ENCODE results near the gene KIAA0040.
"Not testable (repeated sequence)": the region's sequence is repeated elsewhere in the genome, so short reads cannot be mapped to it uniquely, and the experiment has no call there.

Gene KIAA0040

DNA sequence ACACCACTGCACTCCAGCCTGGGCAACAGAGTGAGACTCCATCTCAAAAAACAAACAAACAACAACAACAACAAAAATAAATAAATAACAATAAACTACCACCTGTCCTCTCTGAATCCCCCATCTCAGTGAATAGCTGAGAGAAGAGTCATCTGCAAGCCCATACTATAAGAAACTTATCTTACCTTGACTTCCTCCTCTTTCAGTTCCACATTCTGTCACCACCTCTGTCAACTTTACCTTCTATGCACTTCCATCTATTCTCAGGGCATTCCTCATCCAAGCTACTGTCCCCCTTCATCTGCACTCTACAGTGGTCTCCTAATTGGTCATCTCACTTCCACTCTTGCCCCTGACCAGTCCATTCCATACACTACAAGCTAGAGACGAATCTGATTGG lies 58.1 kb downstream of the KIAA0040 start:
- DNase-seq (ENCODE audit: low read depth), result no peak

DNA sequence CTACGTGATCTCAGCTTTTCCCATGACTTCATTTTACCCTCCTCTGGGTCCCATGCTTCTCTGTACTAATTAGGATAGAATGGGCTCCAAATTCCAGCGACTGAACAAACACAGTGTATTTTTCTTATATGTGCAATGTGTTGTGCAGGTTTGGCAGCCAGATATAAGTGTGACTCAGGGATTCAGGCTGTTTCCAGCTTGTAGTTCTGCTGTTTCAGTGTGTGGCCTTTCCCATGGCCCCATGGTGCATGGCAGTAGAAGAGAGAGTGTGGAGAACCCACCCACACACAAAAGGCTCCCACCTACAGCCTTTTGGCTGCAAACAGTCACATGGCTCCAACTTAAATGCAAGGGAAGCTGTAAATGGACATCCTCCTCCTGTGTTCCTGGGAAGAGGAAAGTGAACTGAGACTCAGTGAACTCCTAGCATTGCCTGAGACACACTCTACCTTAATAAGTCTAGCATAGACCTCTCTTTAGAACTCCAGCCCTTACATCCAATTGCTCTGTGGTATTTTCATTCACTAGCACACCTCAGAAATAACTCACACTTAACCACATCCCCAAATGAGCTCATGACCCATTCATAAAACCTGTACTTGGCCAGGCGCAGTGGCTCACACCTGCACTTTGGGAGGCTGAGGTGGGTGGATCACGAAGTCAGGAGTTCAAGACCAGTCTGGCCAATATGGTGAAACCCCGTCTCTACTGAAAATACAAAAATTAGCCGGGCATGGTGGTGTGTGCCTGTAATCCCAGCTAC lies 58.7 kb downstream of the KIAA0040 start:
- DNase-seq (ENCODE audit: low read depth), result no peak

DNA sequence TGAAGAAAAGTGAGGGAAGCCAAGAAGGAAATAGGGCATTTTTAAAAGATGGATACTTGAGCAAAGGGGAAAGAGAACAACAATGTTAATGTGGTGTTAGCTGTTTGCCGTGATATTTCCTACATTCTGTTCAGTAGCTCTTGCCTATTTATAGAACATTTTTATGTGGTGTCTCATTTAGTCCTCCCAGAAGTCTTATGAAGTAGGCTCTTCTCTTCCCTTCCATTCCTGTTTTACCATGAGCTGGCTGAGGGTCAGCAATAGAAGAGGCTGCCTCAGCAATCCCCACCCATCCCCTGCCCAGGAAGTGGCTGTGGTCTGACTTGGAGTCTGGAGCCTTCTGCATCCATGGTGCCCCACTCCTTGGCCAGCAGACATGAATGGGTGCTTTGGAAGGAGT lies 60.1 kb downstream of the KIAA0040 start:
- DNase-seq (ENCODE audit: low read depth), result no peak

DNA sequence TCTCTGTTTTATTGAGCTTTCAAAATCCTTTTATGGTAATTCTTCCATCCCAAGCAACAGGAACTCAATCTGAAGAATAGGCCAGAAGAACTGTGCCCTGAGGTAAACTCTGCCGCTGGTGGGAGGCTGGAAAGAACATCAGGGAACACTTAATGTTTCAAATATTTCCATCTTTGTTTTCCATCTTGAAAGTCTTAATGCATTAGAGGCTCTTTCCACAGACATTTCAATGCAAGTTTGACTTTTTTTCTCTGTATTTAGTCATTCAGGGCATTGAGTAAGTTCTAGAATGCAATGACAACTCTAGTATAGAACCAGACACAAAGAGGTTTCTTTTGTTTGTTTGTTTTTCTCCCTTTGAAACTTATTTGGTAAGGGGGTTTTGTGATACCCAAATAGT lies 61.5 kb downstream of the KIAA0040 start:
- DNase-seq (ENCODE audit: low read depth), result no peak

DNA sequence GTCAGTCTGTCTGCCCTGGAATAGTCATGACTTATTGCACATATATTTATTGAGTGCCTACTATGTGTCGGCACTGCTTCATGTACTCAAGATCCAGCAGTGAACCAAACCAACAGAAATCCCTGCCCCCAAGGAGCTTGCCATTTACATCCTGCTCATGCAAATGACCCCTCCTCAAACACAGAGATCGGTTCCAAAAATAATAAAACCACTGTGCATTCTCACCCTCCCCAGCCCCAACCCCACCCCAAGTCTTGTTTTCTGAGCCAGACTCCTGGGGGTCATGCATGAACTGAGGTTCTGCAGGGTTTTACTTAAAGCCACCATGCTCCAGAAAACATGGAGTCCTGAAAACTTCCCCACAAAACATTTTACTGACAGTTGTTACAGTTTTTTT lies 61.9 kb downstream of the KIAA0040 start:
- no peak for DNase-seq (ENCODE audit: low read depth)

DNA sequence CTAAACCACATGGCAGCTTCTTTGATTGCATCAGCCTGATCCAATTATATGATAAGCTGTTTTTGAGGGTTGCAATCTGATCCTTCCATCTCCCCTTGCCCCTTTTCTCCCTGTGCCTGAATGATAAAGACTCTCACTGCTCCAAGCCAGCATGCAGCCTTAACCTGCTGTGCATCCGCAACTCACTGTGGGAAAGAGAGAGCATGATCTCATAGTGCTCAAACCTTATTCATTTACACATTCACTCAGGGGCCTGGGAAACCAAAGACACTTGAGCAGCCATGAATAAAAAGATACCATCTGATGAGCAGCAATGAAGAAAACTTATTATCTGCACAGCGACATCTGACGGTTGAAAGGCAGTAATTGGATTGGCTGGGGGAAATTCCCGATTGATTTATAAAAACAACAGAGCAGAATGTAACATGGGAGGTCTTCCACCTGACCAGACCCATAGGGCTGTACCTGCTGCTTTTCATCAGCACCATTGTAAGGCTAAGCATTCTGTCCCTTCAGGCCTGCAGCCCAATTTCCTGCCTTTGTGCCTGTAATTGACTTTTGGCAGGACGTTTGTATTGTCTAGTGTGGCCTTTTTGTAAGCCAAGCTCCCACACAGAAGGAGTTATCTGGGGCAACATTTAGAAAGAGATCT lies 62.5 kb downstream of the KIAA0040 start:
- DNase-seq (ENCODE audit: low read depth), result no peak

DNA sequence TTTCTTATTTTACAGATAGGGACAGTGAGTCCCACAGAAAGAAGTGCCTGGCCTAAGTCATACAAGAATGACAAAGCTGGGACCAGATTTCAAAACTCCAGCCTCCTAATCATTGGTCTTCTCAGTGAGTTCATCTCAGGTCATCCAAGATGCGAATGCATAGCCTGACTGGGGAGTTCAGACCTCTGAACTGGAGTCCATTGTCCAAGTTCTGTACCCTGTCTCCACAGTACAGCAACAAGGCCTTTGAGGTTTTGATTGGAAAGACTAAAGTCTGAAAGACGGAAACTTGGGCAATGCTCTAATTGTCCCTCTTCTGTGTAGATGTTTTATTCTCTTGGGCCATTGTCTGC lies 63.0 kb downstream of the KIAA0040 start:
- no peak for DNase-seq (ENCODE audit: low read depth)

DNA sequence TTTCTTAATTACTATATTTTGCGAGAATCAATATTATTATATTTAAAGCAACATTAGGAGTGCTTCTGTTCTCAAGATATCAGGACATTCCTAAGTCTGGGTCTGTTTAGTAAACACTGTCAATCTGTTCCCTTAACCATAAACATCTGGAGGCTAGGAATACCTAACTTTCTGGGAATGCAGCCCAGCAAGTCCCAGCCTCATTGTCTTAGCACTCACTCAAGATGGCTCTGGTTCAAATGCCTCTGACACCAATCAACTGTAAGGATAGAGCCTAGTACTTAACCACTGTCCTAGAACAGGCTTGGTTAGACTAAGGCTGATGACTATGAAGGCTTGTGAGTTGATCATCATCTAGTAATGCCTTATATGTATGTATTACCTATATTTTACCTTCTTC lies 63.4 kb downstream of the KIAA0040 start:
- DNase-seq (ENCODE audit: low read depth), result no peak

DNA sequence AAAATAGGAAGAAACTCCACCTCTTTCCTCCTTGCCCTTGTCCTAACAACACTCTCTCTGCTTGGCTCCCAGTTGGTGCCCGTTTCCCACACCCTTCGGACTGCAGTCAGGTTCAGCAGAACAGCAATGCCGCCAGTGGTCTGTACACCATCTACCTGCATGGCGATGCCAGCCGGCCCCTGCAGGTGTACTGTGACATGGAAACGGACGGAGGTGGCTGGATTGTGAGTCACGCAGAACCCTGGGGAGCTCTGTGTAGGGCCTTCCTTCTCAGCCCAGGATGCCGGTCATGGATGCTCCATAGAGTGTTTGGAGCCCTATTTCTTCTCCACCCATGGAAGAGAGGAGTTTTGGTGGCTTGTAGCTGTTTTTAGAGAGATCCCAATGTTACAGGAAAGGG lies 64.1 kb downstream of the KIAA0040 start:
- no peak for DNase-seq (ENCODE audit: low read depth)

DNA sequence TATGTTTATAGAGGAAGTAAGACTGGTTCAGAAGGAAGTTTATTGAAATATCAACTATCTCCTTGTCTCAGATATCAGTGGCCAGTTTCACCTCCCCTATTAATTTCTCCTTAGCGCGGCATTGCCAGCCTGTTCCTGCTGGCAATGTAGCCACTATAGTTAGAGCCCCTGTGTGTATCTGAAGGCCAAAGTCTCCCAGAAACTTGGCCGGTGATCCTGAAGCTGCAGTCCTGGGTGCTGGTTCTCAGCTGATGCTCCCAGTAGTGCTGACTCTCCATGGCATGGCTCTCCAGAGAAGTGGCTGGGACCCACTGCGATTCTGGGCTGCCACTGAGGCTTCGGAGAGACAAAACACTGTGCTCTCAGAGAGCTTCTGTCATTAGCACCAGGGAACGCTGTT lies 65.0 kb downstream of the KIAA0040 start:
- DNase-seq (ENCODE audit: low read depth), result no peak

DNA sequence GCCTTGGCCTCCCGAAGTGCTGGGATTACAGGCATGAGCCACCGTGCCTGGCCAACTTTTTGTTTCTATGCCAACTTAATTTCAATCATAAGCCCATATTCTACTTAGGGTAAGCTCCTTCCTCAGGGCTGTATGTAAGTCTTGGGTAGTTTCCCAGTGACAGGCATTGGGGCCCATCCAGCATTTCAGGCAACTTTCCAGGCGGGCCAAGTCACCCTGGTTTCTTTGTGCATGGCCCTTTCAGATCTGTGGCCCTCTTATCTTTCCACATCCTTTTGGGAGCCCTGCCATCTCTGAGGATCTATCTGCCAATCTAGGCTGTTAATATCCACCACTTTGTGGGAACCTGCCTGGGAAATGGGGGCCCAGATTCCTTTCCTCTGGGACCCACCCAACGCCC lies 66.2 kb downstream of the KIAA0040 start:
- no peak for DNase-seq (ENCODE audit: low read depth)

DNA sequence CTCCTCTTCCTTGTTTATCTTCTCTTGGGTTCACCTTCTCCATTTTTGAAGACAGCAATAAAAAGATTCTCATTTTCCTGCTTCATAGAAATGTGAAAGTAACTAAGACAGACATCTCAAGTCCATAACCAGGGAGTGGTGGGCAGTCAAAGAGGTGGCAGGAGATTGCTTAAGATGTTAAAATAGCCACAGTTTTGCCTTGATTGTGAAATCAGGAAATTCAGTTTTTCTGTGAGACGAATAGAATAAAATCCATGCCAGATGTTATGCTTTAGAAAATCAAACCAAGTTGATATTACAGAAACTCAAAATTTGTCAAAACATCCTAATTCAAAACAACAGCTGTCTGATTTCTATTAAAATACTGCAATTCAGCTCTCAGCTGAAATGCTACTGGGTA lies 67.7 kb downstream of the KIAA0040 start:
- DNase-seq (ENCODE audit: low read depth), result no peak

DNA sequence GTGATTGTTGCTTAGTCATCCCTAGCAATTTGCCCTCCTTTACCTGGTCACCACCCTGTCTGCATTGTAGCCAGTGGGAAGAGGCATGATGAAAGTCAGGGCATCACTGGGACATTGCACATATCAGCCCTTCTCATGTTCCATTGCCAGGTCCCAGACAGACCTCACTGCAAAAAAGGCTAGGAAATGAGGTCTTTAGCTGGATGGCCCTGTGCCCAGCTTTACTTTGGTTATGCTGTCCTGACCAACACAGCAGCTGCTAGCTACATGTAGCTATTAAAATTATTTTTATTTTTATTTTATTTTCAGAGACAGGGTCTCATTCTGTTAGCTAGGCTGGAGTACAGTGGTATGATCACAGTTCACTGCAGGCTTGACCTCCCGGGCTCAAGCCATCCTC lies 72.1 kb downstream of the KIAA0040 start:
- DNase-seq (ENCODE audit: low read depth), result no peak

DNA sequence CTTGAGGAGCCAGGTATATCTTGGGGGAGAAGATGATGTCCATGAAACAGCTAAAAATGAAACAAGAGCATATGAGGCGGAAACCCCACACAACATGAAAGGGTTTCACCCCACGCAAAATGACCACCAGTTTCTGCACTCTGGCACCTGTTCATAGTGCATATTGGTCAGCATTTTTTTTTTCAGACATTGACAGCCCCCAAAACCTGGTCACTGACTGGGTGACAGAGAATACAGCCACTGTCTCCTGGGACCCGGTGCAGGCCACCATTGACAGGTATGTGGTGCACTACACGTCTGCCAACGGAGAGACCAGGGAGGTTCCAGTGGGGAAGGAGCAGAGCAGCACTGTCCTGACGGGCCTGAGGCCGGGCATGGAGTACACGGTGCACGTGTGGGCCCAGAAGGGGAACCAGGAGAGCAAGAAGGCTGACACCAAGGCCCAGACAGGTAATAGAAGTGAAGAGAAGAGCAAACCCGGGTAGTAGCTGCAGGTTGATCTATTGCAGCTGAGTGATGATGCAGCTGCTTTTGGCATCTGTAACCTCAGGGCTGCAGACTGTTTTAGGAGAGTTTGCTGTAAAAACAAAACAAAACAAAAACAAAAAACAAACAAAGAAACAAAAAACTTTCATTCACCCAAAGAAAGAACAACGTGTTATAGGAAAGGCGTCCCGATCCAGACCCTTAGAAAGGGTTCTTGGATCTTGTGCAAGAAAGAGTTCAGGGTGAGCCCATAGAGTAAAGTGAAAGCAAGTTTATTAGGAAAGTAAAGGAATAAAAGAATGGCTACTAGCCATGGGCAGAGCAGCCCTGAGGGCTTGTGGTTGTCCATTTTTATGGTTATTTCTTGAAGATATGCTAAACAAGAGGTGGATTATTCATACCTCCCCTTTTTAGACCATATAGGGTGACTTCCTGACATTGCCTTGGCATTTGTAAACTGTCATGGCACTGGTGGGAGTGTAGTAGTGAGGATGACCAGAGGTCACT lies 73.9 kb downstream of the KIAA0040 start:
- no peak for DNase-seq (ENCODE audit: low read depth)

DNA sequence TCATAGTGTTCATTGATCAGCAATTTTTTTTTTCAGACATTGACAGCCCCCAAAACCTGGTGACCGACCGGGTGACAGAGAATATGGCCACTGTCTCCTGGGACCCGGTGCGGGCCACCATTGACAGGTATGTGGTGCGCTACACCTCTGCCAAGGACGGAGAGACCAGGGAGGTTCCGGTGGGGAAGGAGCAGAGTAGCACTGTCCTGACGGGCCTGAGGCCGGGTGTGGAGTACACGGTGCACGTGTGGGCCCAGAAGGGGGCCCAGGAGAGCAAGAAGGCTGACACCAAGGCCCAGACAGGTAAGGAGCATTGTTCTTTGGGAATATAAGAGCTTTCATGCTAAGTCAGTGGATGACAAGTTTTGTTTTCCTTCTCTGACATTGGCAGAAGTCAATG lies 75.7 kb downstream of the KIAA0040 start:
- no peak for DNase-seq (ENCODE audit: low read depth)

DNA sequence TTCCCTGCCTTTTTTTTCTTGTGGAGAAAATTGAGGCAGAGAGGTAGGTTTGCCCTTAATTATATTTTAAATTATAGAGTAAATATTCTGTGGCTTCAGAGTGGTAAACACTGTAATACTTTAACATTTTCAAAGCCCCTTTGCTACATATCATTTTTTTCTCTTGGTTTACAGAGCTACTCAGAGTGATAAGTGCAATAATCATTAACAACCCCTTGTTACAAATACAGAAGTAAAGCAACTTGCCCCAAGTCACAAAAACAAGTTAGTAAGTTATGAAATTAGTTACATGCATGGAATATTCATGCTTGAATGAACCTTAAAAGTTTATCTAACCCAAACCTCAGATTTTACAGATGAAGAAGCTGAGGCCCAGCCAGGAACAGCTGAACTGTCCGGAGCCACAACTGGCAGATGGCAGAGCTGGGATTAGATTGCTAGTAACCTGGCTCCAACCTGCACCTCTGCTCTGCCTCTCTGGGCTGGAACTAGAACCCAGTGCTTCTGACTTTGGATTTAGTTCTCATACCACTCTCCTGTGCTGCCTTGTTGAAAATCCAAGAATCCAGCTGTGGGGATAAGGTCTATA lies 76.3 kb downstream of the KIAA0040 start:
- DNase-seq (ENCODE audit: low read depth), result no peak

DNA sequence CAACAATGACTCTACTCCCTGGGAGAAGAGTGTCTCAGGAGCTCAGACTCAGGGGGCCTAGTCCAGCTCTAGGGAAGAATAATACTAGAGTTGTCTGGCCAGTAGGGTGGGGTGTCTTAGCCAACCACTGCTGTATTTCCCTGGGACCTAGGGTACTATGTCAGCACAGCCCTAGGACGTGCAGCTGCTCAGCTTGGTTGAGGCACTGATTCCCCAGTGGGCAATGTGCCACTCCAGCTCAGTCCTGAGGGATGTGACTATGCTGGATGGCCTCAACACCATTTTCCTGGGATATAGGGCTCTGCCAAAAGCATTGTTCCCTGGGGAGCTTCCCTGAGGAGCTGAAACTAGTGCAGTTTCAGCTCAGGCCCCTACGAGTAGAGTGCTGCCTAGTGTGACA lies 77.6 kb downstream of the KIAA0040 start:
- DNase-seq (ENCODE audit: low read depth), result no peak

DNA sequence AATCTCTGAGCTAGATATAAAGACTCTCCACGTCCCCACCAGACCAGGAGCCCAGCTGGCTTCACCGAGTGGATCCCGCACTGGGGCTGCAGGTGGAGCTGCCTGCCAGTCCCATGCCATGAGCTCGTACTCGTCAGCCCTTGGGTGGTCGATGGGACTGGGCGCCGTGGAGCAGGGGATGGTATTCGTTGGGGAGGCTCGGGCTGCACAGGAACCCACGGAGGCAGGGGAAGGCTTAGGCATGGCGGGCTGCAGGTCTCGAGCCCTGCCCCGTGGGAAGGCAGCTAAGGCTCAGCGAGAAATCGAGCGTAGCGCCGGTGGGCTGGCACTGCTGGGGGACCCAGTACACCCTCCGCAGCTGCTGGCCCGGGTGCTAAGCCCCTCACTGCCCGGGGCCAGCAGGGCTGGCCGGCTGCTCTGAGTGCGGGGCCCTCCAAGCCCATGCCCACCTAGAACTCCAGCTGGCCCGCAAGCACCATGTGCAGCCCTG lies 84.2 kb downstream of the KIAA0040 start:
- not testable (repeated sequence) for DNase-seq (ENCODE audit: low read depth)
